NT2/D1 (cell line): ENCODE results near the gene EMD.

ENCODE experiments used
- YY1 ChIP-seq: IDR thresholded peaks from 2 replicates; pipeline ENCODE4 v1.6.1; 2011; ENCODE audit not compliant: insufficient read length, insufficient read depth
- ZNF274 ChIP-seq: IDR thresholded peaks from 2 replicates; pipeline ENCODE4 v1.6.1; 2011; ENCODE audit warnings: mild to moderate bottlenecking, low read depth, low read length

- TF ChIP-seq YY1 (no peak), ZNF274 (no peak)
These were observed 27.1 kb upstream of the EMD start for GRCh38 chrX:154352012-154352401.
